ENCODE data around the gene HNRNPAB.

- TF ChIP-seq CTCF (IDR thresholded peaks at IDR 0.05): no peak
- TF ChIP-seq POLR2A (IDR thresholded peaks at IDR 0.05; ENCODE audit: low read depth): no peak
- no peak for TF ChIP-seq EP300 (IDR thresholded peaks at IDR 0.05)
Observed at GRCh38 chr5:178203670-178204181, 607 bp upstream of the HNRNPAB start.
